H1 (cell line): ENCODE data around the gene KMT2A.

Experiments used
- CTCF ChIP-seq, 3 experiments: IDR thresholded peaks; 1 replicate in 2 of 3; 2 replicates in 1 of 3; pipeline versions ENCODE4 v1.5.1 to v1.6.1; 2011; ENCODE audit warnings: low read length in 3 of 3, mild to moderate bottlenecking in 3 of 3, inconsistent platforms in 2 of 3, low read depth in 1 of 3, moderate library complexity in 1 of 3; ENCODE audit not compliant: insufficient read depth in 1 of 3; ENCODE audit errors: control extremely low read depth in 1 of 3
- RNF2 ChIP-seq: fragments of 200-900, 300-1000 bp; sonication (generic); IDR thresholded peaks from 2 replicates; pipeline ENCODE4 v1.7.1; 2016; ENCODE audit warnings: borderline replicate concordance, low read depth, mild to moderate bottlenecking, antibody characterized with exemption, low read length; ENCODE audit not compliant: poor library complexity, severe bottlenecking; ENCODE audit errors: missing control alignments
- RXRA ChIP-seq: IDR thresholded peaks from 2 replicates; pipeline ENCODE4 v1.6.1; 2011; ENCODE audit warnings: low read depth, mild to moderate bottlenecking, low read length, moderate library complexity; ENCODE audit not compliant: insufficient read depth
- SIN3A ChIP-seq, 2 experiments: IDR thresholded peaks in 1 of 2; conservative IDR thresholded peaks in 1 of 2; 2 replicates each; pipeline ENCODE4 v1.6.1; 2011 to 2012; ENCODE audit warnings: low read length in 2 of 2, improper control_type of control experiment in 1 of 2, low read depth in 1 of 2, mild to moderate bottlenecking in 1 of 2
- TAF1 ChIP-seq: IDR thresholded peaks from 2 replicates; pipeline ENCODE4 v1.6.1; 2011; ENCODE audit warnings: mild to moderate bottlenecking, low read depth, low read length
- TAF7 ChIP-seq: optimal IDR thresholded peaks from 2 replicates; pipeline ENCODE3; 2011; ENCODE audit warnings: low read depth, mild to moderate bottlenecking, inconsistent platforms, low read length, moderate library complexity, borderline replicate concordance

DNA sequence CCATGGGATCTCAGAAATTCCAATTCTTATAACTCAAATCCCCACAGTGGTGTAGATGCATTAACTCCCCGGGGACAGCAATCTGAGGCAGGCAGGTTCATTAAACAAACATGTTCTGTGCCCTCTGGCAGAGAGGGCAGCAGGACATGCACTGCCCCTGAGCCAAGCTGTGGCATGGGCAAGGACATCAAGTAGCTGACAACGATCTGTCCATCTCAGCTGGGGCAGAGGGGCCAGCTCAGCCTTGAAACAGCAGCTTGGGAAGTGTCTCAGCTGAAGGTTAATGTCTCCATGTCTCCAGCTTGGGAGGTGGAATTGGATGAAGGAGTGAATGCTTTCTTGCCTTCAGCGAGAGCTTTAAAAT lies 108.3 kb downstream of the KMT2A start:
- TF ChIP-seq TAF1 (no peak), CTCF (IDR thresholded peaks at IDR 0.05; ENCODE audit: control extremely low read depth in 1 of 3, insufficient read depth in 1 of 3, low read depth in 1 of 3, low read length in 3 of 3) (no peak), TAF7 (no peak), SIN3A (conservative IDR thresholded peaks at IDR 0.05 in 1 of 2, IDR thresholded peaks at IDR 0.05 in 1 of 2; ENCODE audit: low read depth in 1 of 2, low read length in 2 of 2) (no peak), RNF2 (no peak), RXRA (no peak)
